CD4-positive, alpha-beta T cell treated with Interleukin-17A for 4 hours (primary cell): ENCODE measurements around the gene SERPINB1.

ENCODE experiments used
- DNase-seq: peaks from one replicate; pipeline ENCODE4 v3.0.0-alpha.2; 2020; ENCODE audit warnings: mixed read lengths

Gene SERPINB1

DNA sequence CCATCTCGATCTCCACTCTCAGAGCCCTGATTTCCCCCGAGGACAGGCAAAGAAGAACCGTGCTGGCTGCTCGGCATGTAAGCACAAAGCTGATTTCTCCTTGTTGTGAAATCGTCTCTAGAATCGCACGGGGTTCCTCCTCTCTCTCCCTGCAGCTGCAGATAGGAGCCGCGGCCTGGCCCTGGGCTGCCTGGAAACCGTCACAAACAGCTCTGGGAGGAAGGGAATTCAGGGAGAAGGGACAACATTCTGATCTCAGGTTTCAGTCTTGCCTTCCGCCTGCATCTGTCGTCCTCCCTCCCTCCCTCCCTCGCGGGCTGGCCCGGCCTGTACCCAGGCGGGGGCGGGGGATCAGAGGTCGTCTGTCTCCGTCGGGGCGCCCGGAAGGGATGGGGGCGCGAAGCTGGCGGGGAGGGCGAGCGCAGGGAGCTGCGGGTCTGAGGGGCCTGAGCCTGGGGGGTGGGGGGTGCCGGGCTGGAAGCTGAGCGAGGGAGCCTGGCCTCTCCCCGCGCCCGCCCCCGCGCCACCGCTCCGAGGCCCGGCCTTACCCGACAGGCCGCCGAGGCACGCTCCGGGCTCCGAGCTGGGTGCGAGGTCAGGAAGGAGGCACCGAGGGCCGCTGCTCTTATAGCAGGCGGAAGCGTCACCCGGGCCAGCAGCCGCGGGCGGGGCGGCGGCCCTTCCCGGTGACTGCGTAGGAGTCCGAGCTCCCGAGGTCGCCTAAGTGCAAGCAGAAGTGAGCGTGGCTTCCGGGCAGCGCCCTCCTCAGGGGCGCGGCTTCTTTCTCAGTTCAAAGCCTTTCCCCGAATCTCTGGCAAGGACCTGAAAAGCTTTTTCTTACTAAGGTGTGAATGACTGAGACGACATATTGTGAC is at the start of gene SERPINB1:
Gene SERPINB1 (minus strand): TSS at position 600 of the 875 bp plus-strand sequence. CDS start 1,277 bp downstream, outside the sequence.
- DNase-seq = peak; percentile 80

DNA sequence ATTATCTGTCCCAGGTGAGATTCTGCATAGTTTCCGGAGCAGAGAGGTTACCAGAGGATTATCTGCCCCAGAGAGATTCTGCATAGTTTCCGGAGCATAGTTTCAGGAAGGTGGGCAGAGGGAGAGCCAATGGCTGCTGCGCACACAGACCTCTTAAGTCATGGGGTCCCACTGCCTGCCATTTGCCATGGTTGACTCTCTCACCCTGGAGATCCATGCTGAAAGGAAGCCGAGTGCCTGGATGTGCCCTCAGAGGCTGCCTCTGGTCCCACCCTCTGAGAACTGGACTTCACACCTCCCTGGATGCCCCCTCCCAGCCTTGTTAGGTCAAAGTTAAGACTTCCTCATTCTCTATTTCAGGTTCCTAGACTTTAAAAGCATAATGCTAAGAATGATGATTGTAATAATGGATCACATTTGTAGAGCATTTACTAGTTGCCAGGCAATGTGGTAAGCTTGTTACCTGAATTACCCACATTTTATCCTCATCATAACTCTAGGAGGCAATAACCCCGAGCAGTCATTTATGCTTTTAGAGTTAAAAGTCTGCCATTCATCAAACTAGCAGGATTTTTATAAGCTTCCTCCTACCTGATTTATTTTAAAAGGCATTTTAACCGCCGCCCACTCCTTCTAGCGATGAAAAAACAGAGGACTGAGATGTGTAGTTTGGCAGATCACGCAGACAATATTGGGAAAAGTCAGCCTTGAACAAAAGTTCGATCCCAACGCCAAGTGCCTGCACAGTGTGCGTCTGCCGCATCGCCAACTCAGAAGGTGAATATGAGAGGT is 49.5 kb upstream of the SERPINB1 start:
- no peak for DNase-seq

DNA sequence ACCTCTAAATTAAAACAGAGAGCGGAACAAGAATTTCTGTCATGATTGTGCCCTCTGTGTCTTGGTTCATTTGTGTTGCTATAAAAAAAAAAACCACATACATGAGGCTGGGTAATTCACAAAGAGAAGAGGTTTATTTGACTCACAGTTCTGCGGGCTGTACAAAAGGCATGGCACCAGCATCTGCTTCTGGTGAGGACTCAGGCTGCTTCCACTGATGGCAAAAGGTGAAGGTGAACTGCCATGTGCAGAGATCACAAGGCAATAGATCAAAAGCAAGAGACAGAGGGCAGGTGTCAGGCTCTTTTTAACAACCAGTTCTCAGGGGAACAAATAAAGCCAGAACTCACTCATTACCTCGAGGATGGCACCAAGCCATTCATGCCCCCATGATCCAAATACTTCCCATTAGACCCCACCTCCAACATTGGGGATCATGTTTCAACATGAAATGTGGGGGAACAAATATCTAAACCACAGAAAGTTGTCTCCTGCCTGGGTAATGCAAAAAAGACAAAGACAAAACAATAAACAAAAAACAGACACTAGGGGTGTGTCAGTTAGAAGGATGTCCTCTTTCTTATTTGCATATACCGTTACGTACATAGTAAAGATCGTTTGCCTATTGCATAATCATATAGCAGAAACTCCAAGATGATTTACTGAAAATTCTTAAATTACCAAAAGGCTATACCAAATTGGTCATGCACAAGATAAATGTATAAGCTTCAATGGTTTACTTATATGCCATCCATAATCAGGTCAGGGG is 44.5 kb upstream of the SERPINB1 start:
- DNase-seq = peak; percentile 43

DNA sequence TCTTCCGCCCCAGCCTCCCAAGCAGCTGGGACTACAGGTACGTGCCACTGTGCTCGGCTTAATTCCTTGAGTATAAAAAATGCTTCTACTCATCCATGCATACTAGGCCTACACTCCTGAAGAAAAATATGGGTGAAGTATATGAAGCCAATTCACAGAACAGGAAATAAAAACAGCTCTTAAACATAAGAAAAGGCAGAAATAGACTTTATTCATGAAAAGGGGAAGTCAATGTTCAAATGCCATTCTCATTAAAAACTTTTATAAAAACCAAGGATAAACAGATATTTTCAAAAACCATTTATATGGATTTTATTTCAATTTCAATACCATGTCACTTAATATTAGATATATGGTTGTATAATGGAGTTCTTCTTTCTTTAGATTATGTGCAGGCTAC is 43.1 kb upstream of the SERPINB1 start:
- no peak for DNase-seq

DNA sequence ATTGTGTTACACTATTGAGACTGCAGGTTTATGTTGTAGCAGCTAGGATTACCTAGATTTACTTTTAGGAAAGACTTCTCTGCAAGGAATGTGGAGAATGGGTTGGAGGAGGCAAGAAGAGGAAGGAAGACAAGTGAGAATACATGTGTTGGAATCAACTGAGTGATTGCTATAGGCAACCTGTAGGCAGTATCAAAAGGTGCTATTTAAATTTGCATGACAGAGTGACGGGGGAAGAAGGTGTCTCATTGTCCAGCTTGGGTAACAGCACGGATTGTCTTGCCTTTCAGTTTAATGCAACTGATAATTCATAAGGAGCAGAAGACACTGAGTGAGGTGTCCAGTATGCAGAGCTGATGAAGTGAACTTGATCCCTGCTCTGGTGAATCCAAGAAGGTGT is 42.0 kb upstream of the SERPINB1 start:
- no peak for DNase-seq

DNA sequence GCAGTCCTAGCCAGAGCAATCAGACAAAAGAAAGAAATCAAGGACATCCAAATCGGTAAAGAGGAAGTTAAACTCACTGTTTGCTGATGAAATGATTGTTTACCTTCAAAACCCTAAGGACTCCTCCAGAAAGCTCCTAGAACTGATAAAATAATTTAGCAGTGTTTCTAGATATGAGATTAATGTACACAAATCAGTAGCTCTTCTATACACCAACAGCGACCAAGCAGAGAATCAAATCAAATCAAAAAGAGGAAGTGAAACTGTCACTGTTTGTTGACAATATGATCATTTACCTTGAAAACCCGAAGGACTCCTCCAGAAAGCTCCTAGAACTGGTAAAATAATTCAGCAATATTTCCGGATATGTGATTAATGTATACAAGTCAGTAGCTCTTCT is 39.8 kb upstream of the SERPINB1 start:
- no peak for DNase-seq

DNA sequence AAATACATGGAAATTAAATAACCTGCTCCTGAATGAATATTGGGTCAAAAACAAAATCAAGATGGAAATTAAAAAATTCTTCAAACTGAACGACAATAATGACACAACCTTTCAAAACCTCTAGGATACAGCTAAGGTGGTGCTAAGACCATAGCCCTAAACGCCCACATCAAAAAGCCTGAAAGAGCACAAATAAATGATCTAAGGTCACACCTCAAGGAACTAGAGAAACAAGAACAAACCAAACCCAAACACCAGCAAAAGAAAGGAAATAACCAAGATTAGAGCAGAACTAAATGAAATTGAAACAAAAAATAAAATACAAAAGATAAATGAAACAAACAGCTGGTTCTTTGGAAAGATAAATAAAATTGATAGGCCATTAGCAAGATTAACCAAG is 38.5 kb upstream of the SERPINB1 start:
- DNase-seq = peak; percentile 36

DNA sequence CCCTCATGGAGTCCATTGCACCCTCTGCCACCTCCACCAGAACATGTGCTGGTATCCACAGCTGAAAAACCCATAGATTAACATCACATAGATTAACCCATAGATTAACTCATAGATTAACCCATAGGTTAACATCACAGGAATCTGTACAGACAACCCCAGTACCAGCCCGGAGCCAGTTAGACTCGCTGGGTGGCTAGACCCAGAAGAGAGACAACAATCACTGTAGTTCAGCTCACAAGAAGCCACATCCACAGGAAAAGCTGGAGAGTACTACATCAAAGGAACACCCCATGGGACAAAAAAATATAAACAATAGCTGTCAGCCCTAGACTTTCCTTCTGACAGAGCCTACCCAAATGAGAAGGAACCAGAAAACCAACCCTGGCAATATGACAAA is 36.3 kb upstream of the SERPINB1 start:
- DNase-seq = peak; percentile 63

DNA sequence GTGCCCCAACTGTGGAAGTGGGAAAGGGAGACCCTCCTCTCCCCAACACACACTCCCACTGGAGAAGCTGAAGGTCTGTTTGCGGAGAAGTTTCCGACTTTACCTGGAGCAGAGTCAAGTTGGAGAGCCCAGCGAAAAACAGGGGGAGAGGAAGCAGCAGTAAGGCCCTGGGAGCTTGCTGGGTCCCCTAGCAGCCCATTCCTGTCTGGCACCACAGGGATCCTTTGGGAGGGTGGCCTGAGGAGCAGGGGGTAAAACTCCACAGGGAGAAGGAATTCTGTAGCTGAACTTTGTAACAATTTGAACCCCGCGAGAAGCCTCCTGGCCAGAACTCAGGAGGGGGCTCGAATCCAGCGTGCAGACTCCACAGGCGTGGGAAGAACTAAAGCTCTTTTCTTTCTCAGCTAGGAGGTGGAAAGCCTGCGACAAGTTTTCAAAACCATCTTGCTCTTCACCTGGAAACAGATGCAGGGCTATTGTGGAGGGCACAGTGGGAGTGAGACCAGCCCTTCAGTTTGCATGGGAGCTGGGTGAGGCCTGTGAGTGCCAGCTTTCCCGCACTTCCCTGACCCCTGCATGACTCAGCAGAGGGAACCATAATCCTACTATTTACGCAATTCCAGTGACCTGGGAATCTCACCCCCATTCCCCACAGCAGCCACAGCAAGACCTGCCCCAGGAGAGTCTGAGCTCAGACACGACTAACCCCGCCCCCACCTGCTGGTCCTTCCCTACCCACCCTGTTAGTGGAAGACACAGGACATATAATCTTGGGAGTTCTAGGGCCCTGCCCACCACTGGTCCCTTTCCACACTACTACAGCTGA is 35.6 kb upstream of the SERPINB1 start:
- peak; percentile 30 for DNase-seq

DNA sequence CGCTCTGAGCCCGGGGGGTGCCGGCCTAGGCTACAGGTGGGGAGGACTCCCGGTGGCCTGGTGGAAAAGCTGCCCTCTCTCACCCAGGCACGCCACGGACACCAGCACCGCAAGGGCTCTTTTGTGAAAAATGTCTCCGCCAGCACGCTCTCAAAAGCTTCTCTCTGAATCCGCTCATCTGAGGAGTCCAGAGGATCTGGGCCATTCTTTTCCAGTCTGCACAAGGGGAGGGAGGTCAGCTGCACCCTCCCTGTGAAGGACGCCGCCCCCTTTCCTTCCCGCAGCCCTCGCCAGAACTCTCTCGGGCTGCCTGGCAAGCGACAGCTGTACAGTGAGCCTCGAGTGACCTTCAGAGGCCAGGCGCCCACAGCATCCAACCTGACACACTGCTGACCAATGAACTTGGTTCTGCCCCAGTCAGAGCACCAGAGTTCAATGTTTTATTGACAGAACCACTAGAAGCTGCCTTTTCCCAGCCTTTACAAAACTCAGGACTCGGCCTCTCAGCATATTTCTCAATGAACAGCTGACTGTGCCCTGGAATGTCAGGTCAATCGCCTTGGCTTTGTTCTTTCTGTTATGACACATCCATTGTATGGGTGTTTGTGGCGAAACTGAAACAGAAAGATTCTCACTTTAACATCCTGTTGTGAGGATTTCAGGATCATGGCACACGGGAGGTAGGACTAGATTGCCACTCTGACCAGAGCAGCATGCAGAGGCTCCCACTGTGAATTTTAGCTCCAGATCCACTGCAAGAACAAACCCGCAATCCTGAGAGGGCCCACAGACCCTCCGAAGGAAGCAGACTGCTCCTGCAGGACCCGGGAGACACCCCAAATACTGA is 34.8 kb upstream of the SERPINB1 start:
- DNase-seq = peak; percentile 25

DNA sequence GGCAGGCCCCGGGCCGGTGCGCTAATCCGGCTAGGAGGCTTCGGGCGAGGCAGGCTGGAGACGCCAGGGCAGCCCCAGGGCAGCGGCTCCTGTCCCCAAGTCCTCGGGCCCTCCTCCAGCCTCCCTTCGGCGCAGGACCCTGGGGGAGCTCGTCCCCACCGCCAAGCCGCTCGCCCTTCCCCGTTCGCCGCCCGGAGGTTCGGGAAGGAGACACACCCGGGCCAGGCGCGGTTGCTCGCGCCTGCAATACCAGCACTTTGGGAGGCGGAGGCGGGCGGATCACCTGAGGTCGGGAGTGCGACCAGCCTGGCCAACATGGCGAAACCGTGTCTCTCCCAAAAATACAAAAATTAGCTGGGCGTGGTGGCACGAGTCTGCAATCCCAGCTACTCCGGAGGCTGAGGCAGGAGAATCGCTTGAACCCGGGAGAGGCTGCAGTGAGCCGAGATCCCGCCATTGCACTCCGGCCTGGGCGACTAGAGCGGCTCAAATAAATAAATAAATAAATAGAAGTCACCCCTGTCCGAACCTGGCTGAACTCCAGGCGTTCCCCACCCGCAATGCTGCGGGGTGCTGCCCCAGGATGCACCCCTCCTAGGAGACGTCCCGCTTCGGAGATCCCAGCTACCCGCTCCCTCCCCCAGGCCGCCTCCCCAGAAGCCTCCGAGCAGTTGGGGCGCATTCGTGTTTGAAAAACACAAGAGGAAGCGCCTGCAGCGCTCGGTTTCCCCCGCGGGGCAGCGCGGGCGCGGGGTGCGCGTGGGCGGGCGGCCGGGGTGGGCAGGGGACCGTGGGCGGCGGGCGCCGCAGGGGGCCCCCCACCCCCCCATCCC is 33.9 kb upstream of the SERPINB1 start:
- DNase-seq = peak; percentile 76

DNA sequence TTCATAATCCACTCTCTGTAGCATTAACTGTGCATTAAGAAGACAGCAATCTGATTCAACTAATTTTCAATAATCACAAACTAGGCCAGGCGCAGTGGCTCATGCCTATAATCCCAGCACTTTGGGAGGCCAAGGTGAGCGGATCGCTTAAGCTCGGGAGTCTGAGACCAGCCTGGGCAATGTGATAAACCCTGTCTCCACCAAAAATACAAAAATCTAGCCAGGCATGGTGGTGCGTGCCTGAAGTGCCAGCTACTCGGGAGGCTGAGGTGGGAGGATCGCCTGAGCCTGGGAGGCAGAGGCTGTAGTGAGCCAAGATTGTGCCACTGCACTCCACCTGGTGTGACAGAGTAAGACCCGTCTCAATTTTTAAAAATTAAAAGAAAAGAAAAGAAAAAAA is 32.0 kb upstream of the SERPINB1 start:
- no peak for DNase-seq

DNA sequence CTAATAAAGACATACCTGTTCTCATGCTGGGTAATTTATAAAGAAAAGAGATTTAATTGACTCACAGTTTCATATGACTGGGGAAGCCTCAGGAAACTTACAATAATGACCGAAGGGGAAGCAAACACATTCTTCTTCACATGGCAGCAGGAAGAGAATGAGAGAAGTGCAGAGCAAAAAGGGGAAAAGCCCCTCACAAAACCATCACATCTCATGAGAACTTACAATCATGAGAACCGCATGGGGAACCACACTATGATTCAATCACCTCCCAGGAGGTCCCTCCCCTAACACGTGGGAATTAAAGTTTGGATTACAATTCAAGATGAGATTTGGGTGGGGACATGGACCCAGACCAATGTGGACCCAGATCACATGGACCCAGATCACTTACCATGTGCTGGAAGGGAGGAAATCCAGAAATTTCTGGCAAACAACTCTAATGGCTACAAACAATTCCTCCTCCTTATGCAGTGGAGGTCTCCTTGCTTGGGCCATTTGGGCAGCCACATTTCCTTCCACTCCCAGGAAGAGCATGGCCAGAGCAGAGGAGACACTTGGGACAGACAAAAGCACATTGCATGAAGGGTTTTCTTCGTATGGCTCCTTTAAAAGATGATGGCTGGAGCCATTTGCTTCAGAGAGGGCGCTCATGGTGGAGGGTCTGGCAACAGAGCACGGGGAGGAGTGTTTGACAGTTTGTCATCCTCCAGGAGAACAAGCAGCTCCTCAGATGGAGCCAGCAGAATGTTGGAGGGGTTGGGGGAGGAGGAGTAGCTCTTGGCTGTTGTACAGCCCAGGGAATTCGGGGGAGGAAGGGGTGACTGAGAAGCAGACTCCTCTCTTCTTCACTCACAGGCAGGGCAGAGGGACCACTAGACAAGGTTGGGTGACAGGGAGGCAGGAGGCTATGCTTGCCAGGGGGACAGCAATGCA is 31.0 kb upstream of the SERPINB1 start:
- DNase-seq = no peak

DNA sequence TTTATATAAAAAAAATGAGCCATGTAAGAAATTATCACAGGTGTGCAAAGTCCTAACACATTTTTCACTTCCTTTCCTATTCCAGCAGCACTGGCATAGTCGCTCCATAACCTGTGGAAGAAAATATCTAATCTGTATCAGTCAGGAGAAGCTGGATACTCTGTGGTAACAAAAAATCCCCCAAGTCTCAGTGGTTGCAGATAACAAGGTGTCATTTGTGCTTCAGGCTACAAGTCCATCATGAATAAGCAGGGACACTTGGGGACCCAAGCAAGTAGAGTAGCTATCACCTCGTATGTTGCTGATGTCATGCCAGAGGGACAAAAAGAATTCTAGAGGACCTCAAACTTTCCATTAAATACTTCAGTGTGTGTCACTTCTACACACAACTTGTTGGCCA is 30.3 kb upstream of the SERPINB1 start:
- no peak for DNase-seq

DNA sequence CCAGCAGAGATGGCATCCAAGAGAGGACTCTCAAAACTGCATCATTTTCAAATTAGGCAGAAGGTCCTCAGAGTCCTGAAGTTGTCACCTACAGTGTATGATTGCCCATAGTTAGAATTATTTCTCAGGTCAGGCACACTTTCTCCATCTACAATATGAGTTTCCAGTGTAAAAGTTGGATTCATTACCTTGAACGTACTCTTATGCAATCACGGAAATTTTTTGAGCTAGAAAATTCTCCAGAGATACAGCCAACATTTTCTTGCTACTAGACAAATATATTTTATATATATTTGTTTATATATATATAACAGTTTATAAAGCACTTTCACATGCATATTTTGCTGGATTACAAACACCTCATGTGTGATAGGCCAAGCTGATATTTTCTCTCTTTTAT is 29.4 kb upstream of the SERPINB1 start:
- no peak for DNase-seq

DNA sequence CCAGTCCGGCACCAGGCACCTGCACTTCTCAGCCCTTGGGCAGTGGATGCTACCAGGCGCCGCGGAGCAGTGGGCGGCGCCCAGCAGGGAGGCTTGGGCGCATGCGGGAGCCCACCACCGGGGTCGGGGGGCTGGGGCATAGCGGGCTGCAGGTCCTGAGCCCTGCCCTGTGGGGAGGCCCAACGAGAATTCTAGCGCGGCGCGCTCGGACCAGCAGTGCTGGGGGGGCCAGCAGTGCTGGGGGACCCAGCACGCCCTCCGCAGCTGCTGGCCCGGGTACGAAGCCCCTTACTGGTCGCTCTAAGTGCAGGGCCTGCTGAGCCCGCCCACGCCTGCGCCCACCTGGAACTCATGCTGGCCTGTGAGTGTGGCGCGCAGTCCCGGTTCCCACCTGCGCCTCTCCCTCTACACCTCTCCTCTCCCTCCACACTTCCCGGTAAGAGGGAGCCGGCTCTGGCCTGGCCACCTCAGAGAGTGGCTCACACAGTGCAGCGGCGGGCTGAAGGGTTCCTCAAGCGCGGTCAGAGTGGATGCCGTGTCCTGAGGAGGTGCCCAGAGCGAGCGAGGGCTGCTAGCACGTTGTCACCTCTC is 28.5 kb upstream of the SERPINB1 start:
- no peak for DNase-seq

DNA sequence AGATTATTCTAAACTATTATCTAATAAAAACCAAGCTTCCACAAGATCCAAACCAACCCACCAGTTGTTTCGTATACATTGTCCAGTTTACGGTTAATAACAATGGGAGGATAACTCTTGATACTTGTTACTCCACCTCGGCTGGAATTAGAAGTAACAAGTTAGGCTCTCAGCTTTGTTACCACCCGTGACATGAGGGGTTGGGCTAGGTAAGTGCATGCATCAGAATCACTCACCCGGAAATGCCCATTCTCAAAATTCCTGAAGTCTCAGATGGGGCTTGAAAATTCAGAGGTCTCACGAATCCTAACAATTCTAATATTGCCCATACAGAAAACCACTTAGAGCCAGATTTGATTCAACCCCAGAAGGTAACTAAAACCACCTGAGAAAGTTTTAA is 27.0 kb upstream of the SERPINB1 start:
- no peak for DNase-seq

DNA sequence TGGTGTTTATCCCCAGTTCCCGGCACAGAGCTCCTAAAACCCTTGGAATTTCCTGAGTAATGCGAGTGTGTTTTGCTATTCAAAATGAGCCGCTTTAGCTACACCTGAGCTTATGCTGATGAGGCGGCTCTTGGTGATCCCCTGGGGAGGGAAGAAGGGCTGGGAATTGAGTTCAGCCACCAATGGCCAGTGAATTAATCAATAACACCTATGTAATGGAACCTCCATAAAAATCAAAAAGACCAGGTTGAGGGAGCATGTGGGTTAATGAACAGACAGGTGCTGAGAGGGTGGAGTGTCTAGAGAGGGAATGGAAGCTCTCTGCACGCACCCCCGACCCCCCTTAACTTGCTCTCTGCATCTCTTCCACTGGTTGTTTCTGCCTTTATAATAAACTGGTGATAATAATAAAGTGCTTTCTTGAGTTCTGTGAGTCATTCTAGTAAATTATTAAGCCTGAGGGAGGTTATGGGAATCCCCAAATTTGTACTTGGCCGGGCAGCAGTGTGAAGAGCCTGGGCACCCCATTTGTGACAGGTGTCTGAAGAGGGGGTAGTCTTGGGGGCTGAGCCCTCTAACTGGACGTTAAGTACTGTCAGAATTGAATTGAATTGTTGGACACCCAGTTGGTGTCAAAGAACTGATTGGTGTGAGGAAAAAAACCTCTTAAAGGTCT is 24.6 kb upstream of the SERPINB1 start:
- no peak for DNase-seq
